B cell (primary cell): ENCODE data around the gene ZFR2. TPM values are rescaled to one million over a fixed set of nuclear protein-coding genes. Genes with fewer than 3 reads are reported as not detected.

ENCODE experiments used
- ATAC-seq: fragments of 200-7000 bp; cut with Tn5 transposase; one replicate; pipeline ENCODE4 v1.10.0; 2021; ENCODE audit warnings: low read depth, mild to moderate bottlenecking, moderate number of reproducible peaks, moderate library complexity
- CTCF ChIA-PET: fragments of 350-600 bp; sonication (Branson Sonifier 250); formaldehyde crosslinking; loops from one replicate; lab custom pipeline; 2021; ENCODE audit warnings: antibody characterized with exemption, inconsistent platforms; lab: Charles Lee
- POLR2A ChIA-PET: fragments of 350-600 bp; sonication (Branson Sonifier 250); formaldehyde crosslinking; loops from one replicate; lab custom pipeline; 2021; ENCODE audit warnings: antibody characterized with exemption; lab: Charles Lee
- DNase-seq: peaks from one replicate; pipeline ENCODE4 v3.0.0; 2013
- H2AFZ ChIP-seq: 2 replicates; pipeline ENCODE4 v1.6.1; 2012; ENCODE audit warnings: mild to moderate bottlenecking, low read depth, low read length; ENCODE audit not compliant: insufficient read depth, poor library complexity, severe bottlenecking
- H3K27ac ChIP-seq, 2 donors: 1 replicate in 1 of 2; 2 replicates in 1 of 2; pipeline ENCODE4 v1.5.1; 2012 to 2013; ENCODE audit warnings: low read length in 2 of 2, mild to moderate bottlenecking in 2 of 2, moderate library complexity in 1 of 2
- H3K27me3 ChIP-seq, 4 experiments: fragments of 200-600 bp in 1 of 4; sonication (generic) in 1 of 4; replicated peaks in 1 of 4; 1 replicate in 2 of 4; 2 replicates in 2 of 4; pipeline versions ENCODE4 v1.6.1 to v1.7.0; 2013 to 2016; ENCODE audit warnings: low read length in 3 of 4, mild to moderate bottlenecking in 2 of 4, mixed read lengths in 1 of 4, moderate library complexity in 1 of 4; ENCODE audit not compliant: insufficient read depth in 4 of 4, control insufficient read depth in 3 of 4; ENCODE audit errors: control extremely low read depth in 1 of 4
- H3K36me3 ChIP-seq, 2 experiments: replicated peaks in 1 of 2; 1 replicate in 1 of 2; 2 replicates in 1 of 2; pipeline versions ENCODE4 v1.6.1 to v1.7.1; 2013; ENCODE audit warnings: low read length in 1 of 2; ENCODE audit not compliant: insufficient read depth in 2 of 2, control insufficient read depth in 1 of 2; ENCODE audit errors: control extremely low read depth in 1 of 2, extremely low read depth in 1 of 2
- H3K4me1 ChIP-seq, 2 donors: fragments of 200-600 bp in 1 of 2; sonication (generic) in 1 of 2; 1 replicate in 1 of 2; 2 replicates in 1 of 2; pipeline versions ENCODE4 v1.5.1 to v1.6.1; 2013 to 2017; ENCODE audit warnings: low read length in 2 of 2; ENCODE audit not compliant: control insufficient read depth in 2 of 2, insufficient read depth in 2 of 2
- H3K4me2 ChIP-seq: replicated peaks from 2 replicates; pipeline ENCODE3; 2012; ENCODE audit warnings: mild to moderate bottlenecking, low read depth, low read length; ENCODE audit not compliant: poor library complexity, severe bottlenecking
- H3K4me3 ChIP-seq, 5 experiments: fragments of 200-600 bp in 1 of 5; sonication (generic) in 1 of 5; 1 replicate in 3 of 5; 2 replicates in 2 of 5; pipeline versions ENCODE4 v1.5.1 to v1.7.0; 2011 to 2016; ENCODE audit warnings: low read length in 4 of 5, mild to moderate bottlenecking in 4 of 5, low read depth in 2 of 5, control low read depth in 1 of 5, moderate library complexity in 1 of 5; ENCODE audit not compliant: insufficient read depth in 1 of 5; ENCODE audit errors: control extremely low read depth in 1 of 5, extremely low read depth in 1 of 5
- H3K79me2 ChIP-seq: fragments of 200-600 bp; sonication (generic); one replicate; pipeline ENCODE4 v1.6.0; 2016; ENCODE audit warnings: low read length; ENCODE audit not compliant: control insufficient read depth, insufficient read depth
- H3K9ac ChIP-seq: fragments of 200-600 bp; sonication (generic); 2 replicates; pipeline ENCODE4 v1.6.1; 2017; ENCODE audit warnings: mild to moderate bottlenecking, low read length, moderate library complexity
- H3K9me3 ChIP-seq, 3 donors: one replicate each; pipeline versions ENCODE4 v1.6.1 to v1.7.1; 2013; ENCODE audit warnings: low read length in 2 of 3; ENCODE audit not compliant: control insufficient read depth in 2 of 3, insufficient read depth in 1 of 3; ENCODE audit errors: control extremely low read depth in 1 of 3
- H4K20me1 ChIP-seq: 2 replicates; pipeline ENCODE4 v1.6.0; 2012; ENCODE audit warnings: mild to moderate bottlenecking, low read length; ENCODE audit not compliant: insufficient read depth, control insufficient read depth, poor library complexity, severe bottlenecking
- H3K27ac Mint-ChIP-seq: one replicate; pipeline ENCODE4 v1.8.0; 2021; ENCODE audit warnings: mixed read lengths
- H3K27me3 Mint-ChIP-seq: one replicate; pipeline ENCODE4 v1.8.0; 2021; ENCODE audit warnings: mixed read lengths
- H3K4me1 Mint-ChIP-seq: one replicate; pipeline ENCODE4 v1.8.0; 2021; ENCODE audit warnings: mixed read lengths
- H3K4me3 Mint-ChIP-seq: one replicate; pipeline ENCODE4 v1.8.0; 2021; ENCODE audit warnings: mixed read lengths
- H3K9me3 Mint-ChIP-seq: one replicate; pipeline ENCODE4 v1.8.0; 2022; ENCODE audit warnings: mixed read lengths; ENCODE audit not compliant: insufficient read depth
- EZH2 ChIP-seq: IDR thresholded peaks from 2 replicates; pipeline ENCODE4 v1.6.1; 2012; ENCODE audit warnings: borderline replicate concordance, low read depth, mild to moderate bottlenecking, moderate library complexity, low read length; ENCODE audit not compliant: insufficient read depth, poor library complexity, severe bottlenecking
- WGBS: methylation state at CpG from one replicate; pipeline ENCODE4 v1.1.5; 2013; ENCODE audit warnings: missing lambda C conversion rate; ENCODE audit not compliant: insufficient coverage; 5-methylcytosine and 5-hydroxymethylcytosine counted together
- intact Hi-C: fragments of 100-400 bp; cut with micrococcal nuclease; formaldehyde crosslinking; loops from one replicate; pipeline ENCODE4 v1.10.0; 2022
- polyA plus RNA-seq: library from polyadenylated mRNA; depleted of rRNA; stranded (reverse); fragments of >200 nt; gene quantifications from 2 replicates; pipeline ENCODE4 v1.2.3, GENCODE V29; 2012
- total RNA-seq, 2 donors: library from RNA; stranded (reverse); fragments of 120-200 nt in 1 of 2; gene quantifications; 1 replicate in 1 of 2; 2 replicates in 1 of 2; pipeline versions ENCODE4 v1.2.3 to v1.2.4, GENCODE V29; 2013 to 2022
- TF ChIP-seq, protein P1 (sequence below): fragments of 200-600 bp; IDR thresholded peaks from one replicate; pipeline ENCODE4 v1.8.0; 2022; ENCODE audit warnings: antibody characterized with exemption, mild to moderate bottlenecking

ZFR2 gene
- total and polyA plus RNA-seq, 2 donors (not counting 1 experiment from before 2014, with no cell fraction given) = 0.36 to 0.39 TPM

DNA sequence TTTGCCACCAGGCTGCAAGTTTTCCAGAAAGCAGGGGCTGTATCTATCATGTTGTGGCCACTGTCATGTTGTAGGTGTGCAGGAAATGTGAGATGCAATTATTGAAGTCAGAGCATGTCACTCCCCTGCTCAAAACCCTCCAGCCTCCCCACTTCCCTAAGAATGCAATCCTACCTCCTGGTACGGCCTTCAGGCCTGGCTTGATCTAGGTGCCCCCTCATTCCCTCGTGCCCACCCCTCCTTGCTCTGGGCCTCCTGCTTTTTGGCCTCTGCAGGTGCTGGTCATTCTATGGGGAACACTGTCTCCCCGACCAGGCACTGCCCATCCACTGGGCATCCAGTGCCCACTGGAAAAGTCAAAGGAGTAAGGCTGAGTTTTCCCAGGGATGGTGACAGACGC is 54.2 kb downstream of the ZFR2 start:
- Histone ChIP-seq H3K4me2 (no peak overlapping the region), H2AFZ (no peak overlapping the region), H3K4me3 (no peak overlapping the region), H4K20me1 (no peaks in the 10 kb centered on the region), H3K79me2 (no peaks in the 10 kb centered on the region), H3K36me3 (no peaks in the 10 kb centered on the region), H3K27ac (no peak overlapping the region), H3K4me1 (peaks cover 46 to 59% of the 10 kb centered on the region in 2 donors), H3K9me3 (peaks cover 0 to 25% (median 0%) of the 10 kb centered on the region in 3 donors), H3K27me3 (no peaks in the 10 kb centered on the region), H3K9ac (no peak overlapping the region)
- POLR2A ChIA-PET = no interaction called here
- Mint-ChIP-seq H3K9me3 (no peaks in the 10 kb centered on the region), H3K27me3 (no peaks in the 10 kb centered on the region), H3K4me3 (no peak overlapping the region), H3K4me1 (peaks cover 52% of the 10 kb centered on the region), H3K27ac (no peak overlapping the region)
- intact Hi-C loops = no loop called here
- ATAC-seq (no peak), DNase-seq (no peak)
- 100% methylated on average over 3 of the region's 4 CpGs for WGBS
- CTCF ChIA-PET = no interaction called here
- no peak for TF ChIP-seq EZH2

GRCh38 chr19:3813473-3814392 is 55.1 kb downstream of the ZFR2 start:
- Mint-ChIP-seq H3K9me3 (no peaks in the 10 kb centered on the region), H3K4me3 (no peak overlapping the region), H3K4me1 (peaks cover 58% of the 10 kb centered on the region), H3K27me3 (no peaks in the 10 kb centered on the region), H3K27ac (peak overlapping the region; percentile 80)
- POLR2A ChIA-PET = no interaction called here
- intact Hi-C loops = loop anchor here (2.0 kb wide), 1 partner anchor 51 kb away; the partner anchor contains the start of gene MRPL54
- CTCF ChIA-PET = interaction anchor here (2.5 kb wide), 1 partner anchor 8 kb away, joined by 14 read pairs; no protein-coding TSS in a partner anchor
- H3K9me3 ChIP-seq = peaks cover 0 to 31% (median 0%) of the 10 kb centered on the region in 3 donors
- no peak for DNase-seq
- no peaks in the 10 kb centered on the region for H4K20me1 ChIP-seq
- no peaks in the 10 kb centered on the region for H3K27me3 ChIP-seq
- H2AFZ ChIP-seq = peak overlapping the region; percentile 21
- no peaks in the 10 kb centered on the region for H3K36me3 ChIP-seq
- TF ChIP-seq EZH2 = no peak
- TF ChIP-seq, protein P1, sequence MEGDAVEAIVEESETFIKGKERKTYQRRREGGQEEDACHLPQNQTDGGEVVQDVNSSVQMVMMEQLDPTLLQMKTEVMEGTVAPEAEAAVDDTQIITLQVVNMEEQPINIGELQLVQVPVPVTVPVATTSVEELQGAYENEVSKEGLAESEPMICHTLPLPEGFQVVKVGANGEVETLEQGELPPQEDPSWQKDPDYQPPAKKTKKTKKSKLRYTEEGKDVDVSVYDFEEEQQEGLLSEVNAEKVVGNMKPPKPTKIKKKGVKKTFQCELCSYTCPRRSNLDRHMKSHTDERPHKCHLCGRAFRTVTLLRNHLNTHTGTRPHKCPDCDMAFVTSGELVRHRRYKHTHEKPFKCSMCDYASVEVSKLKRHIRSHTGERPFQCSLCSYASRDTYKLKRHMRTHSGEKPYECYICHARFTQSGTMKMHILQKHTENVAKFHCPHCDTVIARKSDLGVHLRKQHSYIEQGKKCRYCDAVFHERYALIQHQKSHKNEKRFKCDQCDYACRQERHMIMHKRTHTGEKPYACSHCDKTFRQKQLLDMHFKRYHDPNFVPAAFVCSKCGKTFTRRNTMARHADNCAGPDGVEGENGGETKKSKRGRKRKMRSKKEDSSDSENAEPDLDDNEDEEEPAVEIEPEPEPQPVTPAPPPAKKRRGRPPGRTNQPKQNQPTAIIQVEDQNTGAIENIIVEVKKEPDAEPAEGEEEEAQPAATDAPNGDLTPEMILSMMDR = no peak
- 72% methylated on average over 16 of the region's 22 CpGs for WGBS
- no peak overlapping the region for H3K4me3 ChIP-seq
- no peak overlapping the region for H3K9ac ChIP-seq
- H3K79me2 ChIP-seq = no peaks in the 10 kb centered on the region
- no peak for ATAC-seq
- H3K4me2 ChIP-seq = peak overlapping the region; percentile 60
- H3K4me1 ChIP-seq = peaks cover 48 to 62% of the 10 kb centered on the region in 2 donors
- H3K27ac ChIP-seq = peak overlapping the region; percentile 83 to 86
